Skeletal muscle cell (primary cell): ENCODE measurements around the gene TIMP2.
"Not testable (repeated sequence)": the region's sequence is repeated elsewhere in the genome, so short reads cannot be mapped to it uniquely, and the experiment has no call there.

ENCODE experiments used
- DNase-seq: peaks from one replicate; pipeline ENCODE4 v3.0.0-alpha.2; 2010; ENCODE audit warnings: low read depth
- H3K4me3 ChIP-seq: 2 replicates; pipeline ENCODE4 v1.5.1; 2011; ENCODE audit warnings: low read depth, mild to moderate bottlenecking, control low read depth, low read length, moderate library complexity

The TIMP2 gene

GRCh38 chr17:78958641-78959127 lies 33.5 kb upstream of the TIMP2 start:
- no peak for DNase-seq
- H3K4me3 ChIP-seq = no peak overlapping the region

DNA sequence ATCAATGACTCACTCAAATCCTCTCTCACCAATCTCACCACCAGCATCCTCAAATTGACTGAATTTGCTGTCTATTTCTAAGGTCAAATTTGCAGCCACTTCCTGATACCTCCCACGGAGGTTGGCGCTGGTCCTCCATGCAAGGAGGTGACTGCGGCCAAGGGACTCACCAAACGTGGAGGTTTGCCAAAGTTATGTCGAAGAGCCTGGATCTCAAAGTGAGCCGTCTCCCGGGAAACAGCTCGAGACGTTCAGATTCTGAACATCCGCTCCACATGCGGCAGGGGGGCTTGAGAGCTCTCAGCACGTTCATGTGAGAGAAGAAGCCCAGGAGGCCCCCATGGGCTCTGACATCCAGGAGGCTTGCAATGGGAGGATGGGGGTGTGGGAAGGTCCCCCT lies 31.9 kb upstream of the TIMP2 start:
- no peak overlapping the region for H3K4me3 ChIP-seq

GRCh38 chr17:78956254-78956653 lies 31.1 kb upstream of the TIMP2 start:
- no peak for DNase-seq
- no peak overlapping the region for H3K4me3 ChIP-seq

More for the DNA sequence above, 31.9 kb upstream of the TIMP2 start:
- DNase-seq = peak; percentile 62

DNA sequence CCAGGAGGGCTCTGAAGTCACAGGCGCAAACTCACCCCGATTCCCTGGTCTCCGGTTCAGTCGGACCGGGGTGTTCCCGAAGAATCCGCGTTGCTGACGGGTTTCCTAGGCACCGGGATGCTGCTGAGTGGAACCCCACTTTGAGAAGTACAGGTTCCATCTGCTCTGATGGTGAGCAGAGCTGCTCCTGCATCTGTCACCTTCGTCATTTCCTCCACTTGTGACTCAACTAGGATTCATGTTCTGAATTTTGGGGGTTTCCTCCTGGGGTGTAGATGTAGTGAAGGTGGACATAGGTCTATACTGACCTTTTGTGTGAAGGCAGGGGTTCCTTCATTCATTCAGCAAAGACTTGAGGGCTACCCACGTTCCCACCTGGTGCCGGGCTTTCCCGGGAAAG lies 29.5 kb upstream of the TIMP2 start:
- H3K4me3 ChIP-seq = no peak overlapping the region
- DNase-seq = no peak

DNA sequence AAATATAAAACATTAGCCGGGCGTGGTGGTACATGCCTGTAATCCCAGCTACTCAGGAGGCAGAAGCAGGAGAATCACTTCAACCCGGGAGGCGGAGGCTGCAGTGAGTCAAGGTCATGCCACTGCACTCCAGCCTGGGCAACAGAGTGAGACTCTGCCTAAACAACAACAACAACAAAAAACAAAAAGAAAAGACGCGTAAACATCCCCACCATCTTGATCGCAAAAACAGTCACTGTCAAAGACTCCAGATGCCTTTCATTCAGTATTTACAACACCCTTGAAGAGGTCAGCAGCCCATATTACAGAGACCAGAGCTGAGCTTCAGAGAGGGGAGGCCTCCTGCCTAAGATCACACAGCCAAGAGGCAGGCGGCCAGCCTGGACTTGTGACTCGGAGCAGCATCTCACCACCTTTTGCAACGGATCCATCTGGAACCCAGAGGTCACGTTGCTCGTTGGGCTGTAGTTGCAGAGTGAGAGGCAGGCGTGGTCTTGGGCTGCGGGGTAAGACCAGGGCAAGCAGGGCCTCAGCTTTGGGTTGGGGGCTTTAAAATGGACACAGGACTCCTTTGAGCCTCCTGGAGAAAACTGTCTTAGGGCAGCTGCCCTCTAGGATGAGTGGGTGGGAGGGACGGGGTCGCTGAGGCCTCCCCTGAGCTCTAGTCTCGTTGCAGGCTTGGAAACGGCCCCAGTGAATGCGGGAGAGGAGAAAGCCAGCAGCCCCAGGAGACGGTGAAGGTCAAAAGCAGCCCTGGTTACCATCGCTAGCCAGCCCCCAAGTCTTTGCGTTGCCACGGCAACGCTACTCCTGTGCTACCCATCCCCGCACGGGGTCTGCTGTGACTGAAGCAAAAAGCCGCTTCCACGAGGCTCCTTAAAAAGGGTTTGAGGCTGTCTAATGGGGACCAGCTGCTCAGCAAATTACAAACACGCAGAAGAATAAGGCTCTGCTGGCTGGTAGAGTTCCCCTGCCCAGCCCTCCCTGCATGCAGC lies 28.5 kb upstream of the TIMP2 start:
- no peak overlapping the region for H3K4me3 ChIP-seq
- DNase-seq = no peak

DNA sequence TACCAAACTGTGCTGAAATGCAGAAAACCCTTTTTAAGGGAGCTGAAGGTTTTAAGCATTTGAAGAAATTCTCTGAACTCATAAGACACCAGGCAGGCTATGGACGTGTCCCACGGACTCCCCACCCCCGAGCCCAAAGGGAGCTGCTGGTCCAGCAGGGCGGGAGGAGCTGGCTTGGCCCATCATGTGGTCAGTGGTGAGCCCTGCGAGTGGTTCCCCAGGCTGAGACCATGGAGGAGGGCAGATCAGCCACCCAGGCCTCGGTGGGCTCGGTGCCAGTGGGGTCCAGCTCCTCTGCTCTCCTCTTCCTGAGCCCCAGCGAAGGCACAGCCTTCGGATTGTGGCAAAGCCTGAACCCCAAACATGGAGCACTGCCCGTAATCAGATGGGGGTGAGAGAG lies 27.5 kb upstream of the TIMP2 start:
- no peak overlapping the region for H3K4me3 ChIP-seq
- no peak for DNase-seq

DNA sequence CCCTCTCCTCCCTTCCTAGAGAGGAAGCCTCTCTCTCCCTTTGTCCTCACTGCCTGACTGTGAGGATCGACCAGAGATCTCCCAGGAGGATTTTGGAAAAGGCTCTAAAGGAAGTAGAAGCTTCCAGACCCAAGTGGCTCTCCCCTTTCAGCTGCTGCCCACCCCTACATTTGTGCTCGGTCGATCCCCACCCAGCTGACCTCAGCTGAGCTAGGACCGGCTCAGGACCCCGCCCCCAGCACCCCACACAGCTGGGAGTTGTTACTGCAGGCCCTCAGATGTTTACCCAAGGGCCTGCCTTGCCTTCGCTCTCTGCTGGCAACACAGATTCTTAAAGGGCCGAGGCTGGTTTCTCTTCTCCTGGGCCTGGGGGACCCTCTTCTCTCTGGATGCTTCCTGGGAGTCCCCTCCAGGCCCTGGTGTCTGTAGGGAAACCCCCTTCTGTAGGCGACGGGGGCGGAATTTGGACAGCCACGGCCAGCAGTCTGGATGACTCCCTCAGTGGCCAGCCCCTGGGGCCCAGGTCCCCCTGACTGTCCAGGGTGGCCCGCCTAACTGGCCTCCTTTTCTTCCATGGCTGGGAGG lies 26.9 kb upstream of the TIMP2 start:
- H3K4me3 ChIP-seq = no peak overlapping the region
- DNase-seq = no peak

- DNase-seq = no peak
- H3K4me3 ChIP-seq = no peak overlapping the region
Observed at GRCh38 chr17:78950870-78951269, 25.7 kb upstream of the TIMP2 start.

- no peak for DNase-seq
- H3K4me3 ChIP-seq = no peak overlapping the region
Observed at GRCh38 chr17:78947235-78948149, 22.3 kb upstream of the TIMP2 start.

- DNase-seq = no peak
- no peak overlapping the region for H3K4me3 ChIP-seq
Observed at GRCh38 chr17:78946631-78947030, 21.4 kb upstream of the TIMP2 start.

DNA sequence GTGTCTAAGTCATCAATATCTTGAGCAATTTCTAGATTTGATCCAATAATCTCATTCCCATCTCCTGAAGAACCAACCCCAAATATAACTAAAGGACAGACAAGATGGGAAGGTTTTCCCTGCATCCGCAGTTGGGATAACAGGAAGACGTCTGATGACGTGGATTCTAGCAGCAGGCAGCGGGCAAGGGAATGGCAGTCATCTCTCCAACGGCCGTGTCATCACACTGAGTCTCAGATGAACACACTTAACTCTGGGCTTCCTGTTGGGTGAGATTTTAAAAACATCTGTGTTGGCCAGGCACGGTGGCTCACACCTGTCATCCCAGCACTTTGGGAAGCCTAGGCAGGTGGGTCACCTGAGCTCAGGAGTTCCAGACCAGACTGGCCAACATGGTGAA lies 20.9 kb upstream of the TIMP2 start:
- H3K4me3 ChIP-seq = no peak overlapping the region
- DNase-seq = no peak

GRCh38 chr17:78945455-78945854 lies 20.3 kb upstream of the TIMP2 start:
- DNase-seq, H3K4me3 ChIP-seq: not testable (repeated sequence)

DNA sequence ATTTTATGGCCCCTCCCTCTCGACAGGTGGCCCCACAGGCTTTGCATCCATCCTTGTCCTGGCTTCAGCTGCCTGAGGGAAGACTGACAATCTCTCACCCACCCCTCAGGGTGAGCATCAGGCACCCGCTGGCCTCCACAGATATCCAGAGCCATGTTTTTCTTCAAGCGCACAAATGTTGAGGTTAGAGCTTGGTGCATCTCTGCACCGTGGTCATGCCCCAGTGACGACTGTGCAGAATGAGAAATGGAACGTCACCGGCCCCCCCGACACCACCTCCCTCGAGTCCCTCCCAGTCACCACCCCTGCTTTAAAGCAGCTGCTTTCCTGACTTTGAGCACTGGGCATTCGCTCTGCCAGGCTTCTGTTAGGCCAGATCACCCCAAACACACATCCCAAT lies 19.8 kb upstream of the TIMP2 start:
- H3K4me3 ChIP-seq = no peak overlapping the region
- DNase-seq = no peak

- H3K4me3 ChIP-seq = no peak overlapping the region
- DNase-seq = no peak
Observed at GRCh38 chr17:78944026-78944425, 18.8 kb upstream of the TIMP2 start.

- H3K4me3 ChIP-seq = no peak overlapping the region
- no peak for DNase-seq
Observed at GRCh38 chr17:78940708-78941107, 15.5 kb upstream of the TIMP2 start.

- DNase-seq = no peak
- no peak overlapping the region for H3K4me3 ChIP-seq
Observed at GRCh38 chr17:78940258-78940657, 15.1 kb upstream of the TIMP2 start.

DNA sequence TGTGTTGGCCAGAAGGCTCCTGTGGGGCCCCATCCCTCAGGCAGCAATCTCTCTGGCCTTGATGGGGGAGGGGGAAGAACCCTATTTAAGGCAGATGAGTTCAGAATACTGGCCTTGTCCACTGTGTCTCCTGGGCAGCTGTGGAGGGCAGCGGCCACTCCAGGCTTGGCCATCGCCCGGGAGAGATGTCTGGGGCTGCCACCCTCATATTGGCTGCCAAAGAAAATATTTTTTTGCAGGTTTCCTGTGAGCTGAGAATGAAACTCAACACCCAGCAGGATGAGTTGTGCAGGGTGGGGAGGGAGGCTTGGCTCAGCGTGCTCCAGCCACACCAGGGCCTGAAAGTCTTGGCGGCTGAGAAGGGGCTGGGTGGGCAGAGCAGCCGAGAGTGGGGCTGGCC lies 14.4 kb upstream of the TIMP2 start:
- DNase-seq = no peak
- no peak overlapping the region for H3K4me3 ChIP-seq

GRCh38 chr17:78937561-78937960 lies 12.4 kb upstream of the TIMP2 start:
- H3K4me3 ChIP-seq = no peak overlapping the region
- DNase-seq = no peak

- no peak overlapping the region for H3K4me3 ChIP-seq
- DNase-seq = peak; percentile 96
Observed at GRCh38 chr17:78935419-78936323, 10.5 kb upstream of the TIMP2 start.
